Muscle layer of colon (tissue), 2 donors: ENCODE results near the gene CD200R1L.
A peak's percentile ranks its signal among the peaks of the same experiment; 100 is the strongest.

Experiments
- H3K27ac ChIP-seq: one replicate; pipeline ENCODE4 v1.7.0; 2013; ENCODE audit warnings: low read depth, mild to moderate bottlenecking, low read length, moderate library complexity
- H3K27me3 ChIP-seq, 2 donors: one replicate each; pipeline ENCODE4 v1.7.0; 2013; ENCODE audit warnings: low read length in 2 of 2, mild to moderate bottlenecking in 2 of 2; ENCODE audit not compliant: insufficient read depth in 2 of 2, control insufficient read depth in 1 of 2
- H3K36me3 ChIP-seq: one replicate; pipeline ENCODE4 v1.7.0; 2013; ENCODE audit warnings: mild to moderate bottlenecking, low read length; ENCODE audit not compliant: insufficient read depth
- H3K4me1 ChIP-seq: one replicate; pipeline ENCODE4 v1.7.0; 2013; ENCODE audit warnings: mild to moderate bottlenecking, low read length; ENCODE audit not compliant: insufficient read depth
- H3K4me3 ChIP-seq, 2 donors: one replicate each; pipeline ENCODE4 v1.7.0; 2013; ENCODE audit warnings: low read length in 2 of 2, low read depth in 1 of 2, mild to moderate bottlenecking in 1 of 2, moderate library complexity in 1 of 2
- H3K9ac ChIP-seq: one replicate; pipeline ENCODE4 v1.7.0; 2013; ENCODE audit warnings: low read length
- H3K9me3 ChIP-seq: one replicate; pipeline ENCODE4 v1.7.0; 2013; ENCODE audit warnings: mild to moderate bottlenecking, low read length
- donor health status: abdominal sarcoma.
- donor health status: Adenocarcinoma of cecum.

The CD200R1L gene

GRCh38 chr3:112775011-112775742 lies 71.5 kb downstream of the CD200R1L start:
- H3K9ac ChIP-seq: no peak overlapping the region
- H3K27ac ChIP-seq: no peak overlapping the region

GRCh38 chr3:112774293-112774926 lies 72.3 kb downstream of the CD200R1L start:
- peak overlapping the region; percentile 4 for H3K27ac ChIP-seq
- H3K36me3 ChIP-seq: no peaks in the 10 kb centered on the region
- H3K9ac ChIP-seq: no peak overlapping the region
- H3K27me3 ChIP-seq: no peaks in the 10 kb centered on the region
- H3K9me3 ChIP-seq: no peaks in the 10 kb centered on the region
- H3K4me3 ChIP-seq: no peak overlapping the region
- peaks cover 24% of the 10 kb centered on the region for H3K4me1 ChIP-seq

More at GRCh38 chr3:112775011-112775742, 71.5 kb downstream of the CD200R1L start:
- Histone ChIP-seq H3K36me3 (no peaks in the 10 kb centered on the region), H3K4me3 (no peak overlapping the region), H3K4me1 (peaks cover 30% of the 10 kb centered on the region), H3K9me3 (no peaks in the 10 kb centered on the region), H3K27me3 (no peaks in the 10 kb centered on the region)

GRCh38 chr3:112773864-112774263 lies 72.8 kb downstream of the CD200R1L start:
- Histone ChIP-seq H3K27ac (no peak overlapping the region), H3K36me3 (no peaks in the 10 kb centered on the region), H3K9ac (no peak overlapping the region), H3K4me1 (peaks cover 19% of the 10 kb centered on the region), H3K9me3 (no peaks in the 10 kb centered on the region), H3K4me3 (no peak overlapping the region), H3K27me3 (no peaks in the 10 kb centered on the region)

GRCh38 chr3:112770951-112771350 lies 75.7 kb downstream of the CD200R1L start:
- Histone ChIP-seq H3K4me1 (peaks cover 19% of the 10 kb centered on the region), H3K4me3 (no peak overlapping the region), H3K36me3 (no peaks in the 10 kb centered on the region), H3K9ac (no peak overlapping the region), H3K27me3 (no peaks in the 10 kb centered on the region), H3K9me3 (no peaks in the 10 kb centered on the region), H3K27ac (no peak overlapping the region)

GRCh38 chr3:112770032-112770626 lies 76.5 kb downstream of the CD200R1L start:
- Histone ChIP-seq H3K27ac (no peak overlapping the region), H3K27me3 (no peaks in the 10 kb centered on the region), H3K36me3 (no peaks in the 10 kb centered on the region), H3K9me3 (no peaks in the 10 kb centered on the region), H3K9ac (no peak overlapping the region), H3K4me3 (no peak overlapping the region), H3K4me1 (peaks cover 16% of the 10 kb centered on the region)

- Histone ChIP-seq H3K4me1 (peaks cover 9% of the 10 kb centered on the region), H3K4me3 (no peak overlapping the region), H3K36me3 (no peaks in the 10 kb centered on the region), H3K27me3 (no peaks in the 10 kb centered on the region), H3K9ac (no peak overlapping the region), H3K27ac (no peak overlapping the region), H3K9me3 (no peaks in the 10 kb centered on the region)
Observed at GRCh38 chr3:112769286-112769978, 77.2 kb downstream of the CD200R1L start.

GRCh38 chr3:112767777-112768176 lies 78.9 kb downstream of the CD200R1L start:
- Histone ChIP-seq H3K9ac (no peak overlapping the region), H3K36me3 (no peaks in the 10 kb centered on the region), H3K27me3 (no peaks in the 10 kb centered on the region), H3K4me3 (no peak overlapping the region), H3K27ac (no peak overlapping the region), H3K4me1 (peaks cover 7% of the 10 kb centered on the region), H3K9me3 (no peaks in the 10 kb centered on the region)

- no peaks in the 10 kb centered on the region for H3K9me3 ChIP-seq
- H3K27me3 ChIP-seq: no peaks in the 10 kb centered on the region
- H3K9ac ChIP-seq: no peak overlapping the region
- H3K36me3 ChIP-seq: no peaks in the 10 kb centered on the region
- H3K4me3 ChIP-seq: no peak overlapping the region
- peaks cover 1% of the 10 kb centered on the region for H3K4me1 ChIP-seq
- H3K27ac ChIP-seq: no peak overlapping the region
Observed at GRCh38 chr3:112767177-112767576, 79.5 kb downstream of the CD200R1L start.
